WTC11 (cell line): ENCODE measurements around the gene DCLRE1C.

Experiments used
- SP1 ChIP-seq: sonication (generic); formaldehyde crosslinking; conservative IDR thresholded peaks from 2 replicates; pipeline ENCODE4 v1.8.1; 2022; ENCODE audit warnings: missing genetic modification reagents
- ZNF138 ChIP-seq: sonication (generic); formaldehyde crosslinking; conservative IDR thresholded peaks from 2 replicates; pipeline ENCODE4 v1.8.1; 2022; ENCODE audit warnings: mild to moderate bottlenecking, moderate library complexity, missing genetic modification reagents
- TF ChIP-seq, protein P1 (sequence below): fragments of 200-600 bp; IDR thresholded peaks from 2 replicates; pipeline ENCODE4 v1.8.0; 2022; ENCODE audit warnings: antibody characterized with exemption

DNA sequence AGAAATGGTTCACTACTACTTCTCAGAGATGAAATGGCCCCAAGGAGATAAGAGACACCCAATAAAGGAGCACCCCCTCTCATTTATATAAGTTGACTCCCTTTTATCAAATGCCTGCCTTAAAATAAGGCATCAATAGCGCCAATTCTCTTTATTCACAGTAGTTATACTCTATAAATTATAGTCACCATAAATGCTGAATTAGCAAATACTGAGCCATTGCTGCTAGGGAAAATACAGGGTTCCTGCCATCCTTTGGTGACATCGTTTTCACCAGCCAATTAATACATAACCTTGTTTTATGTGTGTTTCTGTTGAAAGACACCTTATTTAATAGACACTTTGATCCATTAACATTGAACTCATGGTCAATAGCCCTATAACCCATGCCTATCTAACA lies 28.6 kb downstream of the DCLRE1C start:
- TF ChIP-seq, protein P1, sequence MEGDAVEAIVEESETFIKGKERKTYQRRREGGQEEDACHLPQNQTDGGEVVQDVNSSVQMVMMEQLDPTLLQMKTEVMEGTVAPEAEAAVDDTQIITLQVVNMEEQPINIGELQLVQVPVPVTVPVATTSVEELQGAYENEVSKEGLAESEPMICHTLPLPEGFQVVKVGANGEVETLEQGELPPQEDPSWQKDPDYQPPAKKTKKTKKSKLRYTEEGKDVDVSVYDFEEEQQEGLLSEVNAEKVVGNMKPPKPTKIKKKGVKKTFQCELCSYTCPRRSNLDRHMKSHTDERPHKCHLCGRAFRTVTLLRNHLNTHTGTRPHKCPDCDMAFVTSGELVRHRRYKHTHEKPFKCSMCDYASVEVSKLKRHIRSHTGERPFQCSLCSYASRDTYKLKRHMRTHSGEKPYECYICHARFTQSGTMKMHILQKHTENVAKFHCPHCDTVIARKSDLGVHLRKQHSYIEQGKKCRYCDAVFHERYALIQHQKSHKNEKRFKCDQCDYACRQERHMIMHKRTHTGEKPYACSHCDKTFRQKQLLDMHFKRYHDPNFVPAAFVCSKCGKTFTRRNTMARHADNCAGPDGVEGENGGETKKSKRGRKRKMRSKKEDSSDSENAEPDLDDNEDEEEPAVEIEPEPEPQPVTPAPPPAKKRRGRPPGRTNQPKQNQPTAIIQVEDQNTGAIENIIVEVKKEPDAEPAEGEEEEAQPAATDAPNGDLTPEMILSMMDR: no peak
- TF ChIP-seq SP1 (CRISPR knock-in tag) (no peak), ZNF138 (CRISPR knock-in tag) (no peak)
